ENCODE results near the gene METTL17. TPM values are rescaled to one million over a fixed set of nuclear protein-coding genes. Genes with fewer than 3 reads are reported as not detected.

Gene METTL17
- total and polyA plus RNA-seq, 2 of the 13 experiments (the other 11 are each of a cell fraction or from before 2014, with no cell fraction given) = 122 to 199 TPM

- H3K4me1 ChIP-seq (ENCODE audit: insufficient read depth, low read length) = peaks cover 20% of the 10 kb centered on the region
- no peak overlapping the region for H3K4me2 ChIP-seq (ENCODE audit: low read depth, low read length)
- no peak for DNase-seq (ENCODE audit: low spot score)
- H3K27ac ChIP-seq (ENCODE audit: extremely low read length, insufficient read depth, low read length) = no peak overlapping the region
- WGBS (ENCODE audit: low lambda C conversion rate) = 77% methylated on average over 4 of the region's 4 CpGs
- no peaks in the 10 kb centered on the region for H3K36me3 ChIP-seq (replicated peaks in 1 of 2; ENCODE audit: control insufficient read depth in 1 of 2, insufficient read depth in 2 of 2, low read length in 2 of 2)
- H2AFZ ChIP-seq (ENCODE audit: low read length) = no peak overlapping the region
- CTCF ChIA-PET (ENCODE audit: low intra/inter-chr PET ratio, low total read pairs) = no interaction called here
- no peak for ATAC-seq
- H3K27me3 ChIP-seq (ENCODE audit: control insufficient read depth in 1 of 2, insufficient read depth in 2 of 2, low read length in 2 of 2) = no peaks in the 10 kb centered on the region; a peak in 1 of 5 replicates
- TF ChIP-seq TERF1 (CRISPR knock-in tag; IDR thresholded peaks at IDR 0.05) (no peak), SMAD1 (CRISPR knock-in tag; IDR thresholded peaks at IDR 0.05; ENCODE audit: borderline replicate concordance, low read depth) (no peak), NR2F6 (IDR thresholded peaks at IDR 0.05) (no peak), NR2F6 (CRISPR knock-in tag; IDR thresholded peaks at IDR 0.05) (no peak), MED8 (CRISPR knock-in tag; IDR thresholded peaks at IDR 0.05; ENCODE audit: insufficient replicate concordance) (no peak), ATAD3A (CRISPR knock-in tag; IDR thresholded peaks at IDR 0.05) (no peak), TBP (CRISPR knock-in tag; IDR thresholded peaks at IDR 0.05) (no peak), RAD21 (CRISPR knock-in tag; IDR thresholded peaks at IDR 0.05) (no peak)
- intact Hi-C loops (cut with micrococcal nuclease; ENCODE audit: unreplicated experiment) (no loop called here), in situ Hi-C loops (cut with HindIII; ENCODE audit: extremely low pct_ligation_motif_present, low pct_unique_long_range_greater_than_20kb) (no loop called here)
- POLR2A ChIA-PET = interaction anchor here (1.3 kb wide), 1 partner anchor 8 kb away, joined by 4 read pairs; the partner anchor contains the start of gene NDRG2
- no peaks in the 10 kb centered on the region for H3K9me3 ChIP-seq (ENCODE audit: low read length)
- BruUV-seq (replicated peaks) = no TSS peak
- H3K9ac ChIP-seq (ENCODE audit: insufficient read depth, low read depth, low read length) = no peak overlapping the region
- no peak for FAIRE-seq
- no peak overlapping the region for H3K4me3 ChIP-seq (replicated peaks in 1 of 3; ENCODE audit: insufficient read depth in 1 of 3, low read depth in 2 of 3, low read length in 3 of 3)
- H4K20me1 ChIP-seq (ENCODE audit: insufficient read depth, low read length) = no peaks in the 10 kb centered on the region
- H3K79me2 ChIP-seq (ENCODE audit: insufficient read depth, low read length) = no peaks in the 10 kb centered on the region
Measured at GRCh38 chr14:21033133-21033698, 43.4 kb downstream of the METTL17 start.

- in situ Hi-C loops (cut with HindIII; ENCODE audit: extremely low pct_ligation_motif_present, low pct_unique_long_range_greater_than_20kb) = no loop called here
- ChIA-PET POLR2A (interaction anchor here (1.0 to 1.5 kb wide), 2 partner anchors 20 to 21 kb away, joined by 4 to 7 read pairs; no protein-coding TSS in a partner anchor), CTCF (ENCODE audit: low intra/inter-chr PET ratio, low total read pairs) (no interaction called here)
- no peaks in the 10 kb centered on the region for H3K79me2 ChIP-seq (ENCODE audit: insufficient read depth, low read length)
- intact Hi-C loops (cut with micrococcal nuclease; ENCODE audit: unreplicated experiment) = no loop called here
- no peak within 1 kb of the TSS for H3K4me3 ChIP-seq (replicated peaks in 1 of 3; ENCODE audit: insufficient read depth in 1 of 3, low read depth in 2 of 3, low read length in 3 of 3)
- no peaks in the 10 kb centered on the region for H3K9me3 ChIP-seq (ENCODE audit: low read length)
- no peak within 1 kb of the TSS for H3K9ac ChIP-seq (ENCODE audit: insufficient read depth, low read depth, low read length)
- 44% methylated on average over 5 of the region's 5 CpGs for WGBS (ENCODE audit: low lambda C conversion rate)
- peaks cover 35% of the 10 kb centered on the region for H3K4me1 ChIP-seq (ENCODE audit: insufficient read depth, low read length)
- no peak within 1 kb of the TSS for H2AFZ ChIP-seq (ENCODE audit: low read length)
- no peaks in the 10 kb centered on the region; a peak in 1 of 5 replicates for H3K27me3 ChIP-seq (ENCODE audit: control insufficient read depth in 1 of 2, insufficient read depth in 2 of 2, low read length in 2 of 2)
- no TSS peak for BruUV-seq (replicated peaks)
- H3K36me3 ChIP-seq (replicated peaks in 1 of 2; ENCODE audit: control insufficient read depth in 1 of 2, insufficient read depth in 2 of 2, low read length in 2 of 2) = no peaks in the 10 kb centered on the region
- no peak within 1 kb of the TSS for H3K4me2 ChIP-seq (ENCODE audit: low read depth, low read length)
- no peak within 1 kb of the TSS for H3K27ac ChIP-seq (ENCODE audit: extremely low read length, insufficient read depth, low read length)
- DNase-seq (ENCODE audit: low spot score) (no peak), ATAC-seq (no peak), FAIRE-seq (no peak)
- no peaks in the 10 kb centered on the region for H4K20me1 ChIP-seq (ENCODE audit: insufficient read depth, low read length)
- TF ChIP-seq HIC2 (CRISPR knock-in tag; IDR thresholded peaks at IDR 0.05; ENCODE audit: low read depth) (no peak), GFI1 (CRISPR knock-in tag; IDR thresholded peaks at IDR 0.05; ENCODE audit: borderline replicate concordance) (no peak), ZNF512B (CRISPR knock-in tag; IDR thresholded peaks at IDR 0.05; ENCODE audit: borderline replicate concordance) (no peak), SNAPC5 (CRISPR knock-in tag; IDR thresholded peaks at IDR 0.05; ENCODE audit: borderline replicate concordance) (no peak), JARID2 (CRISPR knock-in tag; IDR thresholded peaks at IDR 0.05; ENCODE audit: insufficient replicate concordance) (no peak)
Measured at GRCh38 chr14:21034707-21035106, 44.9 kb downstream of the METTL17 start, which contains the start of gene RNASE13. Gene RNASE13 (minus strand): TSS chr14:21034807. CDS start chr14:21034288, 519 bp downstream.

Data from HepG2 (cell line).